ENCODE data around the gene NFE2L1. TPM values are rescaled to one million over a fixed set of nuclear protein-coding genes. Genes with fewer than 3 reads are reported as not detected.

The NFE2L1 gene
- total RNA-seq, 4 donors from 2014 or later = 123 to 168 (median 131) TPM

DNA sequence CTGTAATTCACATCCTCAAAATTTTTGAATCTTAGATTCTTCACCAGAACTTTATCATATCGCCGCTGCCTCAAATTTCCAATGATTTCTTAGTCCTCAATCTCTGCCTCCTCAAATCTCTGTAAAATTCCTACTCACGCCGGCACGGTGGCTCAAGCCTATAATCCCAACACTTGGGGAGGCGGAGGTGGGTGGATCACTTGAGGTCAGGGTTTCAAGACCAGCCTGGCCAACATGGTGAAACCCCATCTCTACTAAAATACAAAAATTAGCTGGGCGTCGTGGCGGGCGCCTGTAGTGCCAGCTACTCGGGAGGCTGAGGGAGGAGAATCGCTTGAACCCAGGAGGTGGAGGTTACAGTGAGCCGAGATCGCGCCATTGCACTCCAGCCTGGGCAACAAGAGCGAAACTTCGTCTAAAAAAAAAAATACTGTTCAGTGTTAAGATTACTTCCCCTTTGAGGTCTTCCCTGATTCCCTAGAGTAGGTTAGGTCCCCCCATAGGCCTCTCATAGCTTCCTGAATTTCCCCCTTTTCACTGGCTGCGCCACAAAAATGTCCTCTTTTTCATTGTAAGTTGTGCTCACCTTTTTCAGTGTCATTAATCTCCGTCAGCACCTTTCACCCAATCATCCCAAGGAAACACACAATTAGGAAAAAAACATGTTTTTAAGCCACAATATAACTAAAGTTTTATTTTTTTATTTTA is 54.0 kb downstream of the NFE2L1 start:
- intact Hi-C loops (cut with DNase I) = no loop called here
- no peak for DNase-seq
- Histone ChIP-seq H3K36me3 (no peaks in the 10 kb centered on the region), H3K27ac (no peak overlapping the region), H3K4me3 (replicated peaks in 1 of 3) (no peak overlapping the region), H3K9me3 (no peaks in the 10 kb centered on the region), H3K4me1 (peaks cover 11% of the 10 kb centered on the region in 2 donors), H3K27me3 (no peaks in the 10 kb centered on the region)
- 84 to 91% methylated on average over 19 of the region's 19 CpGs for WGBS, 2 donors
- TF ChIP-seq, protein P1, sequence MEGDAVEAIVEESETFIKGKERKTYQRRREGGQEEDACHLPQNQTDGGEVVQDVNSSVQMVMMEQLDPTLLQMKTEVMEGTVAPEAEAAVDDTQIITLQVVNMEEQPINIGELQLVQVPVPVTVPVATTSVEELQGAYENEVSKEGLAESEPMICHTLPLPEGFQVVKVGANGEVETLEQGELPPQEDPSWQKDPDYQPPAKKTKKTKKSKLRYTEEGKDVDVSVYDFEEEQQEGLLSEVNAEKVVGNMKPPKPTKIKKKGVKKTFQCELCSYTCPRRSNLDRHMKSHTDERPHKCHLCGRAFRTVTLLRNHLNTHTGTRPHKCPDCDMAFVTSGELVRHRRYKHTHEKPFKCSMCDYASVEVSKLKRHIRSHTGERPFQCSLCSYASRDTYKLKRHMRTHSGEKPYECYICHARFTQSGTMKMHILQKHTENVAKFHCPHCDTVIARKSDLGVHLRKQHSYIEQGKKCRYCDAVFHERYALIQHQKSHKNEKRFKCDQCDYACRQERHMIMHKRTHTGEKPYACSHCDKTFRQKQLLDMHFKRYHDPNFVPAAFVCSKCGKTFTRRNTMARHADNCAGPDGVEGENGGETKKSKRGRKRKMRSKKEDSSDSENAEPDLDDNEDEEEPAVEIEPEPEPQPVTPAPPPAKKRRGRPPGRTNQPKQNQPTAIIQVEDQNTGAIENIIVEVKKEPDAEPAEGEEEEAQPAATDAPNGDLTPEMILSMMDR (IDR thresholded peaks at IDR 0.05) = no peak
- no peak for TF ChIP-seq POLR2A (IDR thresholded peaks at IDR 0.05)

DNA sequence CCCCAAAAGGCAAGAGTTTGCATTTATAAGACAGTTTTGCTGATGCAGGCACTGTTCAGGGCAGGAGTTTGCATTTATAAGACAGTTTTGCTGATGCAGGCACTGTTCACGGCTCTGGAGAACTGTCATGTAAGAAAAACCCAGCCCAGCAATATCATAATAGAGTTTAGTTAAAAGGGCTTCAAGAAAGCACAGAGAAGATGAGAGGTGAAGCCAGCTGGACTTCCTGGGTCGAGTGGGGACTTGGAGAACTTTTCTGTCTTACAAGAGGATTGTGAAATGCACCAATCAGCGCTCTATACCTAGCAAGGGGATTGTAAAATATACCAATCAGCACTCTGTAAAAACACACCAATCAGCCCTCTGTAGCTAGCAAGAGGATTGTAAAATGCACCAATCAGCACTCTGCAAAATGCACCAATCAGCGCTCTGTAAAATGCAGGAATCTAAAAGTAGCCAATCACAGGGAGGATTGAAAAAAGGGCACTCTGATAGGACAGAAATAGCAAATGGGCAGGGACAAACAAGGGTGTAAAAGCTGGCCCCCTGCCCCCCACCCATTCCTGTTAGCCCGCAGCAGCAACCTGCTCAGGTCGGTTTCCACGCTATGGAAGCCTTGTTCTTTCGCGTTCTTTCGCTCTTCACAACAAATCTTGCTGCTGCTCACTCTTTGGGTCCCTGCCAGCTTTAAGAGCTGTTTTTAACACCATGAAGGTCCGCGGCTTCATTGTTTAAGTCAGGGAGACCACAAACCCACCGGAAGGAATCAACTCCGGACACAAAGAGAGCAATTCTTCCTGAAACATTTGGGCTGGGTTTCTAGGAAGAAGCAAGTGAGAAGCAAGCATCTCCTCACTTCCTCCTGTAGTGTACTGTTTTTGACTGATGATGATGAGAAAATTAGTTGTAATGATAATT is 54.9 kb downstream of the NFE2L1 start:
- Histone ChIP-seq H3K36me3 (no peaks in the 10 kb centered on the region), H3K9me3 (no peaks in the 10 kb centered on the region), H3K4me3 (replicated peaks in 1 of 3) (no peak overlapping the region), H3K4me1 (peaks cover 8 to 11% of the 10 kb centered on the region in 2 donors), H3K27me3 (no peaks in the 10 kb centered on the region), H3K27ac (no peak overlapping the region)
- WGBS, 2 donors = 79 to 84% methylated on average over 14 of the region's 14 CpGs
- TF ChIP-seq, protein P1 (IDR thresholded peaks at IDR 0.05) = no peak
- no peak for TF ChIP-seq POLR2A (IDR thresholded peaks at IDR 0.05)
- intact Hi-C loops (cut with DNase I) = no loop called here
- no peak for DNase-seq

DNA sequence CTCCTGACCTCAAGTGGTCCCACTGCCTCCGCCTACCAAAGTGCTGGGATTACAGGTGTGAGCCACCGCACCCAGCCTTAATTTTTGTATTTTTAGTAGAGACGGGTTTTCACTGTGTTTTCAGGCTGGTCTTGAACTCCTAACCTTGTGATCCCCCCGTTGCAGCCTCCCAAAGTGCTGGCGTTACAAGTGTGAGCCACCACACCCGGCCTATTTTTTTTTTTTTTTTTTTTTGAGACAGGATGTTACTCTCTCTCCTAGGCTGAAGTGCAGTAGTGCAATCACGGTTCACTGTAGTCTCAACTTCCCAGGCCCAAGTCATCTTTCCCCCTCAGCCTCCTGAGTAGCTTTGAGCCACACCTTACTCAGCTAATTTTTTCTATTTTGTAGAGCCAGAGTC is 56.3 kb downstream of the NFE2L1 start:
- WGBS, 2 donors = 90% methylated on average over 7 of the region's 7 CpGs
- TF ChIP-seq, protein P1 (IDR thresholded peaks at IDR 0.05) = no peak
- H3K4me1 ChIP-seq = peaks cover 14 to 18% of the 10 kb centered on the region in 2 donors
- no peaks in the 10 kb centered on the region for H3K9me3 ChIP-seq
- no peak overlapping the region for H3K27ac ChIP-seq
- no peak for DNase-seq
- intact Hi-C loops (cut with DNase I) = no loop called here
- no peaks in the 10 kb centered on the region for H3K36me3 ChIP-seq
- H3K27me3 ChIP-seq = no peaks in the 10 kb centered on the region
- H3K4me3 ChIP-seq (replicated peaks in 1 of 3) = no peak overlapping the region

DNA sequence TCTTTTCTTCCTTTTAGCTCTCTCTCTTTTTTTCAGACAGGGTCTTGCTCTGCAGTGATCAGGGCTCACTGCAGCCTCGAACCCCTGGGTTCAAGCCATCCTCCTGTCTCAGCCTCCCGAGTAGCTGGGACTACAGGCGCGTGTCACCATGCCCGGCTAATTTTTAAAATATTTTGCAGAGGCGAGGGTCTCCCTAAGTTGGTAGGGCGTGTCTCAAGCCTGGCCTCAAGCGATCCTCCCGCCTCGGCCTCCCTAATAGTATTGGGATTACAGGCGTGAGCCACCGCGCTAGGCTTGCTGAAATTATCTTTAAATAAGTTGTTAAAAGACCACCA is 58.6 kb downstream of the NFE2L1 start:
- peak overlapping the region; percentile 65 to 78 (median 75) for H3K4me3 ChIP-seq (replicated peaks in 1 of 3)
- peaks cover 16 to 30% of the 10 kb centered on the region in 2 donors for H3K4me1 ChIP-seq
- no peaks in the 10 kb centered on the region for H3K27me3 ChIP-seq
- no peaks in the 10 kb centered on the region for H3K36me3 ChIP-seq
- 49 to 58% methylated on average over 13 of the region's 13 CpGs for WGBS, 2 donors
- DNase-seq = no peak
- no peak for TF ChIP-seq POLR2A (IDR thresholded peaks at IDR 0.05)
- TF ChIP-seq, protein P1 (IDR thresholded peaks at IDR 0.05) = no peak
- peak overlapping the region; percentile 73 to 98 (median 83) for H3K27ac ChIP-seq
- intact Hi-C loops (cut with DNase I) = no loop called here
- H3K9me3 ChIP-seq = no peaks in the 10 kb centered on the region

Data from thyroid gland (tissue), 4 donors.